H1 (cell line): ENCODE data around the gene SLC8A1. TPM values are rescaled to one million over a fixed set of nuclear protein-coding genes. Genes with fewer than 3 reads are reported as not detected.

Source experiments
- CHD7 ChIP-seq: fragments of 300-600 bp; sonication (generic); IDR thresholded peaks from 2 replicates; pipeline ENCODE4 v1.7.1; 2012; ENCODE audit warnings: low read length, moderate library complexity, mild to moderate bottlenecking, inconsistent platforms; ENCODE audit not compliant: insufficient replicate concordance
- polyA plus RNA-seq, 7 experiments: library from polyadenylated mRNA; depleted of rRNA in 3 of 7; stranded (reverse) in 5 of 7; unstranded in 2 of 7; fragments of >200 nt in 5 of 7; fragments of 200-250 nt in 2 of 7; gene quantifications; 1 replicate in 5 of 7; 2 replicates in 1 of 7; 4 replicates in 1 of 7; pipeline versions ENCODE4 v1.2.1 to v1.2.3, GENCODE V29; 2011 to 2013; ENCODE audit warnings: missing spikeins in 2 of 7, mixed read lengths in 2 of 7
- total RNA-seq: library from RNA; stranded (reverse); fragmentation: NEBNext Ultra II Directional; extraction: Animal tissue kit (Norgen Biotek cat#: 25700); gene quantifications from 2 replicates; pipeline ENCODE4 v1.2.1, GENCODE V29; 2021

The SLC8A1 gene
- total and polyA plus RNA-seq, 2 of the 8 experiments (the other 6 are each of a cell fraction or from before 2014, with no cell fraction given), result 0.68 to 3.6 TPM

GRCh38 chr2:40409734-40410133 lies 42.2 kb downstream of the SLC8A1 start (continued):
- no peak for TF ChIP-seq CHD7
- TF ChIP-seq, all 59 proteins: peak for 0
